ENCODE results near the gene ZXDC.
A peak's percentile ranks its signal among the peaks of the same experiment; 100 is the strongest.

The ZXDC gene

GRCh38 chr3:126389112-126389793, 86.4 kb downstream of the ZXDC start:
- peak; percentile 93 for DNase-seq
